ENCODE results near the gene ZNF66.
A peak's percentile ranks its signal among the peaks of the same experiment; 100 is the strongest.
"Not testable (repeated sequence)": the region's sequence is repeated elsewhere in the genome, so short reads cannot be mapped to it uniquely, and the experiment has no call there.

Gene ZNF66

DNA sequence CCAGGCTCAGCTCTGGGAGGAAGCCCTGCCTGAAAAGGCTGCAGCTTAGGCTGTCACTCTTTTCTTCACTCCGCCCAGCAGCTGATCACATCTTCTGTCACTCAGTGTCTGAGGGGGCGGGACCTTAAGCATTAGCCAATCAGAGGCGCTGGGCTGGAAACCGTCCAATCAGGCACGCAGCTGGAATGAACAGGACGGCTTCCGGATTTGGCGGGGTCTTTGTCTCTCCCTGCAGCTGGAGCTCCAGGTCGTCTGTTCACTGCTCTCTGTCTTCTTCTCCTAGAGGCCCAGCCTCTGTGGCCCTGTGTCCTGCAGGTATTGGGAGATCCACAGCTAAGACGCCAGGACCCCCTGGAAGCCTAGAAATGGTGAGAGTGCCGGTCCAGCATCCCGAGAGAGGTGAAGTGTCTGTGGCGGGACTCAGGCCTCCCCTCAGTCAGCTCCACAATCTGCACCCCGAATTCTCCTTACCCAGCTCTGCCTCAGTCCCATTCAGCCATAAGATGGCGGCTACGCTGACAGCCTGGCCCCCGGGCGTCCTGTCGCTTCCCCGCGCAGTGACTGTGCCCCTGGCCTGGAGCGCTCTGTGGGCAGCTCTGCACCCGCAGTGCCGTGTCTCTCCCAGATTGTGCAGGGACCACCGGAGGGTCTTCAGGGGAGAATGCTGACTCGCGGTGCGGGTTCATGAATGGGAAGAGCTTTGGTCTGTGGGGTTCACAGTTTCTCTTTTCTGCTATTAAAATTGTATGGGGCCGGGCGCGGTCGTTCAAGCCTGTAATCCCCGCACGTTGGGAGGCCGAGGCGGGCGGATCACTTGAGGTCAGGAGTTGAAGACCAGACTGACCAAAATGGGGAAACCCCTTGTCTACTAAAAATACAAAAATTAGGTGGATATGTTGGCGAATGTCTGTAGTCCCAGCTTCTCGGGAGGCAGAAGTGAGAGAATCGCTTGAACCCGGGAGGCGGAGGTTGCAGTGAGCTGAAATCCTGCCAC lies at the start of gene ZNF66:
Gene ZNF66 (plus strand): TSS at position 222 of the 994 bp plus-strand sequence. CDS start 144 bp downstream, at position 366.
- TF ChIP-seq ZNF8 (CRISPR knock-in tag; IDR thresholded peaks at IDR 0.05) (no peak), ZC3H10 (CRISPR knock-in tag; IDR thresholded peaks at IDR 0.05) (no peak), OSR1 (CRISPR knock-in tag; IDR thresholded peaks at IDR 0.05) (no peak), ZNF565 (CRISPR knock-in tag; conservative IDR thresholded peaks at IDR 0.05; ENCODE audit: low read depth) (no peak), RARB (CRISPR knock-in tag; IDR thresholded peaks at IDR 0.05) (no peak), TOX (CRISPR knock-in tag; IDR thresholded peaks at IDR 0.05; ENCODE audit: borderline replicate concordance) (no peak)
- peak; percentile 99 for ATAC-seq

DNA sequence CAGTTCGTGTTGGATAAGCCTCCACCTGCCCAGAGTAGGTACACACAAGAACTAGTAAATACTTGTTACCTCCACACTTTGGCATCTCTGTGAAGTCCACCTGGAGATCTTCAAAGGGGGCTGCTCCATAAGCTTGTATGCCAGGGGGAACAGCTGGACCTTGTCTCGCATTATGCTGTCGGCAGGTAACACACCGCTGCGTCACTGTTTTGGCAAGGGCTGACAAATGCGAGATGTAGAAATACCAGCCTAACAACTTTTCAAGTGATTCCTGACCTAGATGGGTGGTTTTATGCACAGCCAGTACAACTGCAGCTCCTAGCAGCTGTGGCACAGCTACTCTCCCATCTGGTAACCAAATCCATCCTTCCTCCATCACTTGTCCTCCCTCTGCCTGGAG lies 25.9 kb upstream of the ZNF66 start:
- not testable (repeated sequence) for ATAC-seq

DNA sequence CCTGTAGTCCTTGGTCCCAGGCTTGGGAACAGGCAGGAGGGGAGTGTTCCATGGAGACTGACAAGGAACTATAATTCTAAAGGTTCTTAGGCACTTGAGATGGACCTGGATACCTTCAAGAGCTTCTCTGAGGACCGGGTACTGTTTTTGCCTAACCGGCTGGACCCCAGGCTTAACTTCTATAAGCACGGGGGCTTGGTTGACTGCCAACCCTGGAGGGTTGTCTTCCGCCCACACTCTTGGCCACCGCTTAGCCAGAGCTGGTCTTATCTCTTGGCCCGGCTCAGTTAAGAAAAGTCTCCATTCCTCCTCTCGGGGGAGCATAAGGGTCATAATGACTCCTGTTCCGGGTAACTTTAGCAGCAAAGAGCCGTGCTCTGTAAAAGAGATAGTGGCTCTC lies 23.8 kb upstream of the ZNF66 start:
- ATAC-seq, result not testable (repeated sequence)

DNA sequence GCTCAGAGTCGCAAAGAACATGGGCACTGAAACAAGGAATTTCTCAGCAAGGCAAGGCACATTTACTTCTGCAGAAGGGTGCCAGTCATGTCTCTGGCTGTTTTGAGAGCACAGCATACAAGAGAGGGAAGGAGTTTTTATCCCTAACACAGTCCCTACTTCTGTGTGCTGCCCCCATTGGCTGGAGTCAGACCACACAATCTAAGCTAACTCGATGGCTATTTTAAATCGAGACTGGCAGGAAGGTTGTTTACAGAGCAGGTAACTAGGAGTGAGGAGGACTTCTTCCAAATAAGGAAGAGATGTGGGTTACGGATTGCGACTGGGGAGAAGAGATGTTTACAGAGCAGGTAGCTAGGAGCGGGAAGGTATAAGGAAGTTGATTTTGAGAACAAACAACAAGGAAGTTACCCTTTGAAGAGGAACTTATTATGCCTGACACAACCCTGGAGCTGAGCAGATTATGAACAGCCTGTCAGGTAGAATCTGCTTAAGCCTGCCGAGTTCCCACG lies 6.8 kb upstream of the ZNF66 start:
- not testable (repeated sequence) for ATAC-seq

DNA sequence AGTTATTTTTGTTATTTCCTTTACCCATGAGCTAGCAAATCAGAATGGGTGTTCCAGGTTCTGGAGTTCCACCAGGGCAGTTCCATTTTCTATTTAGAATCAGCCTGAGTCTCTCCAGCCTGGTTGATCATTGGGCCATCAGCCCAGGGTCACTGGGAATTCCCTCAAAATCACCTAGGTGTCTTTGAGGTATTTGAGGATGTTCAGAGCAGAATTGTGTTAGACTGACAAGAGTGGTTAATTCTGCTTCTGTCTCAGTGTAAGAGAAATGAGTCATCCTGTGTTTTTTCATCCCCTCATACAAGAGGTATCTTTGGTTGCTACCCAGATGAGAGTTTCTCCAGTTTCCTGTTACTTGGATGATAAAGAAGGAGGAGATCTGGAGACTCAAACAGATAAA lies 11.7 kb downstream of the ZNF66 start:
- TF ChIP-seq GLIS3 (CRISPR knock-in tag; IDR thresholded peaks at IDR 0.05) (no peak), OSR1 (CRISPR knock-in tag; IDR thresholded peaks at IDR 0.05) (no peak), ZFP30 (CRISPR knock-in tag; IDR thresholded peaks at IDR 0.05) (no peak), BACH2 (CRISPR knock-in tag; IDR thresholded peaks at IDR 0.05; ENCODE audit: borderline replicate concordance) (no peak)
- TF ChIP-seq, protein P1, sequence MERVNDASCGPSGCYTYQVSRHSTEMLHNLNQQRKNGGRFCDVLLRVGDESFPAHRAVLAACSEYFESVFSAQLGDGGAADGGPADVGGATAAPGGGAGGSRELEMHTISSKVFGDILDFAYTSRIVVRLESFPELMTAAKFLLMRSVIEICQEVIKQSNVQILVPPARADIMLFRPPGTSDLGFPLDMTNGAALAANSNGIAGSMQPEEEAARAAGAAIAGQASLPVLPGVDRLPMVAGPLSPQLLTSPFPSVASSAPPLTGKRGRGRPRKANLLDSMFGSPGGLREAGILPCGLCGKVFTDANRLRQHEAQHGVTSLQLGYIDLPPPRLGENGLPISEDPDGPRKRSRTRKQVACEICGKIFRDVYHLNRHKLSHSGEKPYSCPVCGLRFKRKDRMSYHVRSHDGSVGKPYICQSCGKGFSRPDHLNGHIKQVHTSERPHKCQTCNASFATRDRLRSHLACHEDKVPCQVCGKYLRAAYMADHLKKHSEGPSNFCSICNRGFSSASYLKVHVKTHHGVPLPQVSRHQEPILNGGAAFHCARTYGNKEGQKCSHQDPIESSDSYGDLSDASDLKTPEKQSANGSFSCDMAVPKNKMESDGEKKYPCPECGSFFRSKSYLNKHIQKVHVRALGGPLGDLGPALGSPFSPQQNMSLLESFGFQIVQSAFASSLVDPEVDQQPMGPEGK (CRISPR knock-in tag; IDR thresholded peaks at IDR 0.05; ENCODE audit: borderline replicate concordance), result no peak
- no peak for ATAC-seq

DNA sequence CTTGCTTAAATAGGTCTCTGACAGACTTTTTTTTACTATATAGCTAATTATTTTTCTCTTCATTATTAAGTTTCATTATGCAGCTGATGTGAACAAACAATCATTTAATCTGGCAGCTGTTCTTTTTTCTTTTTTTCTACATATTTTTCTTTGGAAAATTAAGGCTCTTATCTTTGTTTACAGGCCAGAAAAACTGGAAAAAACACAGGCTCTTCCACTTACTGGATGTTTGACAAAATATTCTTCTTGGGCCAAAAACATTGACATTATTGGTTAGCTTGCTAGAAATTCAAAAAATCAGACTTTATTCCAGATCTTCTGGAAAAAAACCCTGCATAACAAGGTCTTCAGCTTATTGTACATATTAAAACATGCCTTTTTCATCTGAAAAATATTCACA lies 15.7 kb downstream of the ZNF66 start:
- no peak for ATAC-seq
- TF ChIP-seq ARNTL (CRISPR knock-in tag; IDR thresholded peaks at IDR 0.05; ENCODE audit: borderline replicate concordance, low read depth) (no peak), ESRRG (CRISPR knock-in tag; IDR thresholded peaks at IDR 0.05) (no peak), ZFP30 (CRISPR knock-in tag; IDR thresholded peaks at IDR 0.05) (no peak), ISL1 (CRISPR knock-in tag; IDR thresholded peaks at IDR 0.05) (no peak), RARB (CRISPR knock-in tag; IDR thresholded peaks at IDR 0.05) (no peak), ZNF565 (CRISPR knock-in tag; conservative IDR thresholded peaks at IDR 0.05; ENCODE audit: low read depth) (no peak), SNAI2 (CRISPR knock-in tag; IDR thresholded peaks at IDR 0.05) (no peak), ZNF70 (CRISPR knock-in tag; IDR thresholded peaks at IDR 0.05) (no peak), ZC3H10 (CRISPR knock-in tag; IDR thresholded peaks at IDR 0.05) (no peak), TCF4 (CRISPR knock-in tag; IDR thresholded peaks at IDR 0.05; ENCODE audit: borderline replicate concordance) (no peak), ZFP3 (CRISPR knock-in tag; IDR thresholded peaks at IDR 0.05) (no peak), BACH2 (CRISPR knock-in tag; IDR thresholded peaks at IDR 0.05; ENCODE audit: borderline replicate concordance) (no peak), GLIS3 (CRISPR knock-in tag; IDR thresholded peaks at IDR 0.05) (no peak), TOX (CRISPR knock-in tag; IDR thresholded peaks at IDR 0.05; ENCODE audit: borderline replicate concordance) (no peak)
- TF ChIP-seq, protein P1 (CRISPR knock-in tag; IDR thresholded peaks at IDR 0.05; ENCODE audit: borderline replicate concordance), result no peak
- TF ChIP-seq, protein P2, sequence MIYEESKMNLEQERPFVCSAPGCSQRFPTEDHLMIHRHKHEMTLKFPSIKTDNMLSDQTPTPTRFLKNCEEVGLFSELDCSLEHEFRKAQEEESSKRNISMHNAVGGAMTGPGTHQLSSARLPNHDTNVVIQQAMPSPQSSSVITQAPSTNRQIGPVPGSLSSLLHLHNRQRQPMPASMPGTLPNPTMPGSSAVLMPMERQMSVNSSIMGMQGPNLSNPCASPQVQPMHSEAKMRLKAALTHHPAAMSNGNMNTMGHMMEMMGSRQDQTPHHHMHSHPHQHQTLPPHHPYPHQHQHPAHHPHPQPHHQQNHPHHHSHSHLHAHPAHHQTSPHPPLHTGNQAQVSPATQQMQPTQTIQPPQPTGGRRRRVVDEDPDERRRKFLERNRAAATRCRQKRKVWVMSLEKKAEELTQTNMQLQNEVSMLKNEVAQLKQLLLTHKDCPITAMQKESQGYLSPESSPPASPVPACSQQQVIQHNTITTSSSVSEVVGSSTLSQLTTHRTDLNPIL (CRISPR knock-in tag; IDR thresholded peaks at IDR 0.05; ENCODE audit: low read depth), result no peak
- TF ChIP-seq, protein P3, sequence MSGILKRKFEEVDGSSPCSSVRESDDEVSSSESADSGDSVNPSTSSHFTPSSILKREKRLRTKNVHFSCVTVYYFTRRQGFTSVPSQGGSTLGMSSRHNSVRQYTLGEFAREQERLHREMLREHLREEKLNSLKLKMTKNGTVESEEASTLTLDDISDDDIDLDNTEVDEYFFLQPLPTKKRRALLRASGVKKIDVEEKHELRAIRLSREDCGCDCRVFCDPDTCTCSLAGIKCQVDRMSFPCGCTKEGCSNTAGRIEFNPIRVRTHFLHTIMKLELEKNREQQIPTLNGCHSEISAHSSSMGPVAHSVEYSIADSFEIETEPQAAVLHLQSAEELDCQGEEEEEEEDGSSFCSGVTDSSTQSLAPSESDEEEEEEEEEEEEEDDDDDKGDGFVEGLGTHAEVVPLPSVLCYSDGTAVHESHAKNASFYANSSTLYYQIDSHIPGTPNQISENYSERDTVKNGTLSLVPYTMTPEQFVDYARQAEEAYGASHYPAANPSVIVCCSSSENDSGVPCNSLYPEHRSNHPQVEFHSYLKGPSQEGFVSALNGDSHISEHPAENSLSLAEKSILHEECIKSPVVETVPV (CRISPR knock-in tag; IDR thresholded peaks at IDR 0.05), result no peak
- TF ChIP-seq, protein P4, sequence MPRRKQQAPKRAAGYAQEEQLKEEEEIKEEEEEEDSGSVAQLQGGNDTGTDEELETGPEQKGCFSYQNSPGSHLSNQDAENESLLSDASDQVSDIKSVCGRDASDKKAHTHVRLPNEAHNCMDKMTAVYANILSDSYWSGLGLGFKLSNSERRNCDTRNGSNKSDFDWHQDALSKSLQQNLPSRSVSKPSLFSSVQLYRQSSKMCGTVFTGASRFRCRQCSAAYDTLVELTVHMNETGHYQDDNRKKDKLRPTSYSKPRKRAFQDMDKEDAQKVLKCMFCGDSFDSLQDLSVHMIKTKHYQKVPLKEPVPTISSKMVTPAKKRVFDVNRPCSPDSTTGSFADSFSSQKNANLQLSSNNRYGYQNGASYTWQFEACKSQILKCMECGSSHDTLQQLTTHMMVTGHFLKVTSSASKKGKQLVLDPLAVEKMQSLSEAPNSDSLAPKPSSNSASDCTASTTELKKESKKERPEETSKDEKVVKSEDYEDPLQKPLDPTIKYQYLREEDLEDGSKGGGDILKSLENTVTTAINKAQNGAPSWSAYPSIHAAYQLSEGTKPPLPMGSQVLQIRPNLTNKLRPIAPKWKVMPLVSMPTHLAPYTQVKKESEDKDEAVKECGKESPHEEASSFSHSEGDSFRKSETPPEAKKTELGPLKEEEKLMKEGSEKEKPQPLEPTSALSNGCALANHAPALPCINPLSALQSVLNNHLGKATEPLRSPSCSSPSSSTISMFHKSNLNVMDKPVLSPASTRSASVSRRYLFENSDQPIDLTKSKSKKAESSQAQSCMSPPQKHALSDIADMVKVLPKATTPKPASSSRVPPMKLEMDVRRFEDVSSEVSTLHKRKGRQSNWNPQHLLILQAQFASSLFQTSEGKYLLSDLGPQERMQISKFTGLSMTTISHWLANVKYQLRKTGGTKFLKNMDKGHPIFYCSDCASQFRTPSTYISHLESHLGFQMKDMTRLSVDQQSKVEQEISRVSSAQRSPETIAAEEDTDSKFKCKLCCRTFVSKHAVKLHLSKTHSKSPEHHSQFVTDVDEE (CRISPR knock-in tag; IDR thresholded peaks at IDR 0.05), result no peak

Measured in SK-N-SH treated with all-trans-retinoic acid at 6 μM for 48 hours (cell line).